Upper lobe of left lung (tissue), 6 donors: ENCODE data around the gene SPATA20. TPM values are rescaled to one million over a fixed set of nuclear protein-coding genes. Genes with fewer than 3 reads are reported as not detected.

Experiments
- ATAC-seq, 2 donors: fragments of 200-7000 bp; cut with Tn5 transposase; one replicate each; pipeline ENCODE4 v1.9.1; 2022; ENCODE audit warnings: mild to moderate bottlenecking in 2 of 2, moderate library complexity in 2 of 2; ENCODE audit not compliant: low FRiP score in 2 of 2
- DNase-seq, 2 donors: peaks; one replicate each; pipeline ENCODE4 v3.0.0-alpha.2; 2019 to 2020
- H3K27ac ChIP-seq, 4 donors: fragments of 200-600 bp; sonication (generic); one replicate each; pipeline ENCODE4 v1.5.1; 2016 to 2019
- H3K27me3 ChIP-seq, 4 donors: fragments of 200-600 bp; sonication (generic); one replicate each; pipeline ENCODE4 v1.5.1; 2017 to 2019
- H3K36me3 ChIP-seq, 4 donors: fragments of 200-600 bp; sonication (generic); one replicate each; pipeline ENCODE4 v1.5.1; 2016 to 2019
- H3K4me1 ChIP-seq, 4 donors: fragments of 200-600 bp; sonication (generic); one replicate each; pipeline ENCODE4 v1.5.1; 2018 to 2019
- H3K4me3 ChIP-seq, 4 donors: fragments of 200-600 bp; sonication (generic); one replicate each; pipeline ENCODE4 v1.5.1; 2017 to 2019; ENCODE audit warnings: mild to moderate bottlenecking in 2 of 4, moderate library complexity in 1 of 4
- H3K9me3 ChIP-seq, 4 donors: fragments of 200-600 bp; sonication (generic); one replicate each; pipeline ENCODE4 v1.5.1; 2018 to 2019
- EP300 ChIP-seq, 4 donors: sonication (generic); formaldehyde crosslinking; IDR thresholded peaks; one replicate each; pipeline ENCODE4 v1.5.1; 2017; ENCODE audit warnings: antibody characterized with exemption in 4 of 4, control low read depth in 2 of 4
- POLR2A ChIP-seq, 4 donors: fragments of 450-650 bp; IDR thresholded peaks; one replicate each; pipeline ENCODE4 v1.5.1; 2016 to 2017; ENCODE audit warnings: antibody characterized with exemption in 4 of 4, mild to moderate bottlenecking in 2 of 4
- POLR2AphosphoS5 ChIP-seq, 2 donors: sonication (generic); formaldehyde crosslinking; IDR thresholded peaks; one replicate each; pipeline ENCODE4 v1.5.1; 2017; ENCODE audit warnings: antibody characterized with exemption in 2 of 2
- WGBS, 2 donors: methylation state at CpG; one replicate each; pipeline ENCODE4 v1.1.5; 2017 to 2018; 5-methylcytosine and 5-hydroxymethylcytosine counted together
- total RNA-seq, 6 donors: library from RNA; depleted of rRNA in 4 of 6; stranded (reverse); fragments of >200 nt in 4 of 6; gene quantifications; one replicate each; pipeline versions ENCODE4 v1.1.0 to v1.2.1, GENCODE V29; 2016 to 2021
- TF ChIP-seq, protein P1 (sequence below), 6 experiments: fragments of 450-650 bp in 4 of 6; fragments of 200-600 bp in 2 of 6; sonication (generic) in 2 of 6; IDR thresholded peaks; one replicate each; pipeline ENCODE4 v1.5.1; 2016 to 2019; ENCODE audit warnings: antibody characterized with exemption in 6 of 6
- donor health status: DM: no; HTN: no; CAD: no; lungs with moderate emphysema.
- donor health status: DM: no; HTN: yes; CAD: no; lungs with severe emphysema.

Gene SPATA20
- total RNA-seq, 6 donors from 2014 or later = 32.9 to 111 (median 46.4) TPM

DNA sequence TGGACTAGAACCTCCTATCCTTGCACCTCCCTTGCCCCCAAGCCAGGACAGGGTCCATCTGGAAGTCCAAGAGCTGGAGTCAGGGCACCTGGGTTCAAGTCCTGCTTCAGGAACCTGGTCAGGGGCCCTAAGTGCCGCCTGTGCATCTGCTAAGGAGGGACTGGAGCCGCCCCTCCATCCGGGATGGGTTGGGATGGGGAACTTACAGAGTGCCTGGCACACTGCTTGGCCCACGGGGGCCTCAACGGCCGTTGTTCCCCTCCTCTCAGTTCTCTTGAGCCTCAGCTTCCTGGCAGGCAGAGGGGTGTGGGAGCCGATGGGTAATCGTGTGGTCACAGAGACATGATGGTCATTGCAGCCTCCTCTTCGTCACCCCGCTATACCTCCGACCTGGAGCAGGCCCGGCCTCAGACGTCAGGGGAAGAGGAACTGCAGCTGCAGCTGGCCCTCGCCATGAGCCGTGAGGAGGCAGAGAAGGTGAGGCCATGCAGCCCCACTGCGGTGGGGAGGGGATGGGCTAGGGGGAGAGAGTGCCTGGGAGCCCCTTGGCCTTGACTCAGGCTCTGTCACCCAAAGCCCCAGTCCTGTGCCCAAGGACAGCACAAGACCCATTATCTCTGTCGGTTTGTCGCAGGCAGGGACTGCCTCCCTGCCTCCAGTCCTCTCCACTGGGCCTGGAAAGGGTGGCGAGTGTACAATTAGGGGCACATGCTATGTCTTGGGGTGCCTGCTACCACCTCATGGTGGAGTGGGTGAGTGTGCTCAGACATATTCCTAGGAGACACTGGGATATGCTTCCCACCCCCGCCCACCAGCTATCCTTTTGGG is 9.0 kb upstream of the SPATA20 start:
- 77 to 87% methylated on average over 12 to 20 of the region's 20 CpGs for WGBS, 2 donors
- H3K27me3 ChIP-seq = peaks cover 0 to 6% (median 2%) of the 10 kb centered on the region in 4 donors
- no peak overlapping the region for H3K4me3 ChIP-seq
- H3K36me3 ChIP-seq = no peaks in the 10 kb centered on the region
- ATAC-seq (no peak), DNase-seq (no peak)
- no peaks in the 10 kb centered on the region for H3K9me3 ChIP-seq
- TF ChIP-seq, protein P1, sequence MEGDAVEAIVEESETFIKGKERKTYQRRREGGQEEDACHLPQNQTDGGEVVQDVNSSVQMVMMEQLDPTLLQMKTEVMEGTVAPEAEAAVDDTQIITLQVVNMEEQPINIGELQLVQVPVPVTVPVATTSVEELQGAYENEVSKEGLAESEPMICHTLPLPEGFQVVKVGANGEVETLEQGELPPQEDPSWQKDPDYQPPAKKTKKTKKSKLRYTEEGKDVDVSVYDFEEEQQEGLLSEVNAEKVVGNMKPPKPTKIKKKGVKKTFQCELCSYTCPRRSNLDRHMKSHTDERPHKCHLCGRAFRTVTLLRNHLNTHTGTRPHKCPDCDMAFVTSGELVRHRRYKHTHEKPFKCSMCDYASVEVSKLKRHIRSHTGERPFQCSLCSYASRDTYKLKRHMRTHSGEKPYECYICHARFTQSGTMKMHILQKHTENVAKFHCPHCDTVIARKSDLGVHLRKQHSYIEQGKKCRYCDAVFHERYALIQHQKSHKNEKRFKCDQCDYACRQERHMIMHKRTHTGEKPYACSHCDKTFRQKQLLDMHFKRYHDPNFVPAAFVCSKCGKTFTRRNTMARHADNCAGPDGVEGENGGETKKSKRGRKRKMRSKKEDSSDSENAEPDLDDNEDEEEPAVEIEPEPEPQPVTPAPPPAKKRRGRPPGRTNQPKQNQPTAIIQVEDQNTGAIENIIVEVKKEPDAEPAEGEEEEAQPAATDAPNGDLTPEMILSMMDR (IDR thresholded peaks at IDR 0.05) = no peak
- TF ChIP-seq POLR2A (IDR thresholded peaks at IDR 0.05) (no peak), POLR2AphosphoS5 (IDR thresholded peaks at IDR 0.05) (no peak), EP300 (IDR thresholded peaks at IDR 0.05) (no peak)
- no peak overlapping the region for H3K27ac ChIP-seq
- H3K4me1 ChIP-seq = peaks cover 18 to 37% (median 33%) of the 10 kb centered on the region in 4 donors

DNA sequence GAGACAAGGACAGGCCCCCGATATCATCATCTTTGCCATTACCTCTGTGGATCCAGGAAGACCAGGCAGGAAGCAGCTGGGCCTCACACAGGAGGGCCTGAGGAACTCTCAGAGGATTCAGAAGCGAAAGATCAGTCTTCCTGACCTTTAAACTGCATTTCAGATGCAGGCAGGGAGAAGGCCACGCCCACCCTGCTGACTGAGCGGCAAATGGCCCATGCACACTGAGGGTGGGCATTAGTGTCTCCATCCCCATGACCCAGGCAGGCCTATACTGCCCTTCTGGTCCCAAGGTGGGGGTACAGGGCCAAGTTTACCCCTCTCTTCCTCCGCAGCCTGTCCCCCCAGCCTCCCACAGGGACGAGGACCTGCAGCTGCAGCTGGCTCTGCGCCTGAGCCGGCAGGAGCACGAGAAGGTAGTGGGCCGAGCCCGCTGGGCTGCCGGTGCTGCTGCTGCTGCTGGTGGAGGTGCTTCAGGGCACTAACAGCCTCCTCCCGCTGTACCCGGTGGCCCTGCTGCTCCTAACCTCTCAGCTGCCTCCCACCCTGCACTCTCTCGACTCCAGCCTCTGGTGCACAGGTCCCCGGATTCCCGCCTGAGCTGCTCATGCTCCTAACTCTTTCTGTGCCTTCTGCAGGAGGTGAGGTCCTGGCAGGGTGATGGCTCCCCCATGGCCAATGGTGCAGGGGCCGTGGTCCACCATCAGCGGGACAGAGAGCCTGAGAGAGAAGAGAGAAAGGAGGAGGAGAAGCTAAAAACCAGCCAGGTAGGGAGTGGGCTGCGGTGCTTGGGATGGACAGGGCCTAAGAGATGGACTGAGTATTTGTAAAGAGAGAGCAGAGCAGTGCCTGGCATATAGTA is 8.2 kb upstream of the SPATA20 start:
- Histone ChIP-seq H3K27ac (no peak overlapping the region), H3K4me1 (peaks cover 18 to 35% (median 30%) of the 10 kb centered on the region in 4 donors), H3K4me3 (no peak overlapping the region), H3K36me3 (no peaks in the 10 kb centered on the region), H3K27me3 (no peaks in the 10 kb centered on the region), H3K9me3 (no peaks in the 10 kb centered on the region)
- DNase-seq (peak in 1 of 2 donors; percentile 74), ATAC-seq (no peak)
- TF ChIP-seq POLR2A (IDR thresholded peaks at IDR 0.05) (no peak), POLR2AphosphoS5 (IDR thresholded peaks at IDR 0.05) (no peak), EP300 (IDR thresholded peaks at IDR 0.05) (no peak)
- TF ChIP-seq, protein P1 (IDR thresholded peaks at IDR 0.05) = no peak
- 92% methylated on average over 16 to 20 of the region's 20 CpGs for WGBS, 2 donors

DNA sequence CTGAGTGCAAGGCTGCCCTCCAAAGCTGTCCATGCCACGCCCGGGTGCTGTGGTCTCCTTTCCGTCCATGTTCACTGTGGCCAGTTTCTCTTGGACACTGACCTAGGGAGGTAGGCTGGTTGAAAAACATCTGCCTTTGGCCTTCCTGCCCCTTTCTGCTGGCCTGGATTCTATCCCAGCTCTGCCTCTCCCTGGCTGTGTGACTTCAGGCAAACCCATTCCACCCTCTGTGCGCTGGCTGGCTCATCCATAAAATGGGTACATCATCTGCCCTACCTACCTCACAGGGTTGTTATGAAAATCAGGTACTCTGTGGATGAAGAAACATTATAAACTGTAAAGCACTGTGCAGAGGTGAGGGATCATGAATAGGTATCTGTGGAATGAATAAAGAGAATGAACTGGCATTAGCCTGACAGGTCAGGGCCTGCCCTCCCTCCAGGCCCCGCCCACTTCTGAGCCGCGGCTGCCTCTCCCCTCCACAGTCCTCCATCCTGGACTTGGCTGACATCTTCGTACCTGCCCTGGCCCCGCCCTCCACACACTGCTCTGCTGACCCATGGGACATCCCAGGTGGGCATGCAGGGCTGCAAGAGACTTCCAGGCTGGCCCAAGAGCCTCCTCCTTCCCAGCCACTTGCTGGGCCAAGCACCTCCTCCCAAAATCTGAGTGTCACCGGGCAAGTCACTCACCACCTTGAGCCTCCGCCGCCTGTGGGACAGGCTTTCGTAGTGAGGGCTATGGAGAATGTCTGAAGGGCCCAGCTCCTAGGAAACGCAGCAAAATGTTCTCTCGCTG is 7.0 kb upstream of the SPATA20 start:
- no peaks in the 10 kb centered on the region for H3K9me3 ChIP-seq
- H3K27me3 ChIP-seq = no peaks in the 10 kb centered on the region
- H3K4me3 ChIP-seq = no peak overlapping the region
- peaks cover 14 to 25% (median 21%) of the 10 kb centered on the region in 4 donors for H3K4me1 ChIP-seq
- TF ChIP-seq EP300 (IDR thresholded peaks at IDR 0.05) = no peak
- TF ChIP-seq, protein P1 (IDR thresholded peaks at IDR 0.05) = no peak
- TF ChIP-seq POLR2AphosphoS5 (IDR thresholded peaks at IDR 0.05) = no peak
- ATAC-seq (peak in 1 of 2 donors; percentile 3), DNase-seq (peak in 1 of 2 donors; percentile 83)
- H3K27ac ChIP-seq = no peak overlapping the region
- WGBS, 2 donors = 78 to 84% methylated on average over 11 to 15 of the region's 15 CpGs
- H3K36me3 ChIP-seq = no peaks in the 10 kb centered on the region

DNA sequence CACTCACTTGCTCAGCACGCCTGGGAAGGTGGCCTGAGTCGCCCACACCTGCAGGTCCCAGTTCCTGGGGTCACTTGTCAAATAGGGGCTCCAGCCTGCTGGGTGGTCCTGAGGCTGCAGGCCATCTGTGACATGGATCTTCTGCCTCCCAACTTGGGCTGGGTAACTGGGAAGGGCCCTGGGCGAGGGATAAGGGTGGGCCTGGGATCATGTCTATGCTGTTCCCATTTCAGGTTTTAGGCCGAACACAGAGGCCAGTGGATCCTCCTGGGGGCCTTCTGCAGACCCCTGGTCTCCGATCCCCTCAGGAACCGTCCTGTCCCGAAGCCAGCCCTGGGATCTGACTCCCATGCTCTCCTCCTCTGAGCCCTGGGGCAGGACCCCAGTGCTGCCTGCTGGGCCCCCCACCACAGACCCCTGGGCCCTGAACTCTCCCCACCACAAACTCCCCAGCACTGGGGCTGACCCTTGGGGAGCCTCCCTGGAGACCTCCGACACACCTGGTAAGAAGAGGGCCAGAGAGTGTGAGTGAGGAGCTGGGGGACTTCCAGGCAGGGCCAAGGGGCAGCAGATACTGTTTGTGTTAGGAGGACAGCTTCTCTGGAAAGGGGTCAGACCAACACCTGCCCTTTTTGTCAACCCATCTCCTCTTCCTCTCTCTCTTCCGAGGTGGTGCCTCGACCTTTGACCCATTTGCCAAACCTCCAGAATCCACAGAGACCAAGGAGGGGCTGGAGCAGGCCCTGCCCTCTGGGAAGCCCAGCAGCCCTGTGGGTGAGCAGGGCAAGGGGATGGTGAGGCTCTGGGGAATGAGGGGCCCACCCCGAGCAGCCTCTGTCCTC is 6.2 kb upstream of the SPATA20 start:
- H3K36me3 ChIP-seq = no peaks in the 10 kb centered on the region
- no peak for TF ChIP-seq POLR2AphosphoS5 (IDR thresholded peaks at IDR 0.05)
- DNase-seq (no peak), ATAC-seq (no peak)
- no peaks in the 10 kb centered on the region for H3K27me3 ChIP-seq
- WGBS, 2 donors = 89 to 90% methylated on average over 5 to 11 of the region's 11 CpGs
- peaks cover 14 to 25% (median 21%) of the 10 kb centered on the region in 4 donors for H3K4me1 ChIP-seq
- H3K9me3 ChIP-seq = no peaks in the 10 kb centered on the region
- H3K27ac ChIP-seq = no peak overlapping the region
- H3K4me3 ChIP-seq = peak overlapping the region in 2 of 4 donors; percentile 71 to 72
